ENCODE data around the gene F8.
A peak's percentile ranks its signal among the peaks of the same experiment; 100 is the strongest.
"Not testable (repeated sequence)": the region's sequence is repeated elsewhere in the genome, so short reads cannot be mapped to it uniquely, and the experiment has no call there.

The F8 gene

DNA sequence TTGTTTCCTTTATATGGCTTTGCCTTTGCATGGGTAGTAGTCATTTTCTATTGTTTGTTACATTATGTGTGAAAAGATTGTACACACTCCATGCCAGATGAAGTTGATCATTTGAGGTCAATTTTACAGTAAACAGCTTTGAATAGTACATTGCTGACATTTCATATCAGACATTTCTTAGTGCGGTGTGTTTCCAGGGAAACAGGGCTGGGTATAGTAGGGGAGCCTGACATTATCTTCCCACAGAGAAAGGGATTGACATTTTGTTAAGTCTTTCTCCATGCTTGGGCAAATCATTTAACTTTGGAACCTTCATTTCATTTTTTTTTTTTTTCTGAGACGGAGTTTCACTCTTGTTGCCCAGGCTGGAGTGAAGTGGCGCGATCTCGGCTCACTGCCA is 9.1 kb upstream of the F8 start:
- no peak for DNase-seq (ENCODE audit: low read depth in 2 of 2)

DNA sequence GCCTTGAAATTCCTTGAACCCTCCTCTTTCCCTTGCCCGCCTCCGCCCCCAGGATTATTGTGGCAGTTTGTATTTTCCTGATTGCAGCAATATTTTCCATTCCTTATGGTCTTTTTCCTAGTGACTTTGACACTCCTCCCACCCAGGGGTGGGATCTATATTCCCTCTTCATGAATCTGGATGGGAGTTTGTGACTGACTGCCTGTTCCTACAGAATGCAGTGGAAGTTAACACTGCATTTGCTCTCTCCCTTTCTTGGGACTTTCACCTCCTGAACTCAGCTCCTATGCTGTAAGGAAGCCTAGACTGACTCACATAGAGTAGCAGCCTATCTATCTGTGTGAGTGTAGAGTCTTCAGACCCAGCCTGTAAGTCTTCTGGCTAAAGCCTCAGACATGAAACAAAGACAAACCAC is 6.4 kb upstream of the F8 start:
- no peak for DNase-seq (ENCODE audit: low read depth in 2 of 2)

DNA sequence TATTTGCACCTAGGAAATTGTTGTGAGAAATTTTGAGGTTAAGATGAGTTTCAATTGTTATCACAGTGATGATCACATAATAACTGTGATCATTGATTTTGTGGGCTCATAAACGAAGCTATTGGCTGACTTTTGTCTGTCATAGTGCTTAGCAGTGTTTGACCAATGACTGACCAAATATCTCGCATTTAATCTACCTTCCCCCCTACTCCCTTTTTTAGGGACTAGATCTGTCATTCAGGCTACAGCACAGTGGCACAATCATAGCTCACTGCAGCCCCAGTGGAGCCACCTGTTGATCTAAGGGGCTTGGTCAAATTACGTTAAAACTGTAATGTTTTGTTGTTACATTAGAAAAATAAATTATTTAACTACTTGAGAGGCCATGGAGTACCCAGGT is 5.6 kb upstream of the F8 start:
- no peak for DNase-seq (ENCODE audit: low read depth in 2 of 2)

DNA sequence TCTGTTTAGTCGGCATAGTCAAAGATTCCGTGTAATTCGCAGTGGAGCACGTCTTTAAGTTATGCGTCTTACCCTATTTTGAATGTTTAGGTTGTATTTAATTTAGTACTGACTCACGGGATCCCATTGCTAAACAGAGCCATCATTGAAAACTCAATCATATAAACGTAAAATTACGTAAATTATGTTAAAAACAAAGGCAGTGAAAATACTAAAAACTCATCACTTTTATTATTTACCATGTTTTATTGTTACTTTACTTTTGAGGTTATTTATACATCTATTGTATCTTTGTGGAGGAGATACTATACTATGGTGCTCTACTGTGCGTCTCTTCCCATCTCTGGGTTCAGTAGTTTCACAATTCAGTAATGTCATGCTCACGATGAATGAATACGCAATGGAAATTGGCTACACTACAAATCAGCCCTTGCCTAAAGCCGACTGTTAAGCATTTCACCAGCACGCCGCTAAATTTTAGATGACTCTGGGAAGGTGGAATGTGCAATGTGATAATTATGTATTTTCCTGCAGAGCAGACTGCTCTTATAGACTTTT is 5.1 kb upstream of the F8 start:
- no peak for DNase-seq (ENCODE audit: low read depth in 2 of 2)

DNA sequence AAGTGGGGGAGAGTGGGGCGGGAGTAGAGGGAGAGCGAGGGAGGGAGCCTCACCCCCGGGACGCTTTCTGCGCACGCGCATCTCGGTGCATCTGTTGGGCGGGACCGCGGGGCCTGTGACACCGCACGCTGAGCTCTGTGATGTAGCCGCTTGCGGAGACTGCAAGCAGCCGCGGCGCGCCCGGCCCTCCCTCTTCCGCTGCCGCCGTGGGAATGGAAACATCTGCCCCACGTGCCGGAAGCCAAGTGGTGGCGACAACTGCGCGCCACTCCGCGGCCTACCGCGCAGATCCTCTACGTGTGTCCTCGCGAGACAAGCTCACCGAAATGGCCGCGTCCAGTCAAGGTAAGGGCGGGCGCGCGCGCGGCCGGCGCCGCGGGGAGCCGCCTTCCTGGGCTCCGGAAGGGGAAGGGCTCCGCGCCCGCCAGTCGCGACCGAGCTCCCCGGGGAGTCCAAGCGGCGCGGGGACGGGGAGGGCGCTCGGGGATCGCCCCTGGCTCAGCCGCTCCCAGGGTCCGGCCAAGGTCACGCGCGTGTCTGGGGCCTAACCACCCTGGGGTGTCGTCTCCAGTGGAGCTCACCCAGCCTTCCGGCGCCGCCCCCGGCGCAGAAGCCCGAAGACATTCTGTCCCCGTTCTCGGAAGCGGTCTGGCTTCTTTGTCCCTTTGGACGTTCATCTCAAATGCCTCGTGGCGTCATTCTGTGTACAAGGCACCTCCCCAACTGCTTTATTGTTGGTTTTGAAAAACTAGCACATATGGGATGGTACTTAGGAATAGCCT is 4.4 kb upstream of the F8 start, which contains the start of gene FUNDC2:
FUNDC2 (plus strand) TSS at position 118 of the 782 bp plus-strand sequence; CDS start at position 213, 95 bp downstream.
- DNase-seq (ENCODE audit: low read depth in 2 of 2), result peak; percentile 84 to 92

DNA sequence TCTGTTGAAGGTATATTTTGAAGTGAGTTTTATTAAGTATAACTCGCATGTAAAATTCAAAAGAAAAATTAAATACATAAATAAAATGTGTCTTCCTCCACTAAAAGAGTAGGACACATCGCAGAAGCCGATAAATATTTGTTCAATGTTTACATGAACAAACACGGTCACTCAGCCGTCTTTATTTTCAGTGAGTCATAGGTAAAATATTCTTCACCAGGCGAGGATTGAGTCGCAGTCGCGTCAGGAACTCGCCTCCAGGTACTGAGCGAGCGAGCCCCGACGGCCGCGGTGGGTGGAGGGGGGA is 3.9 kb upstream of the F8 start:
- DNase-seq (ENCODE audit: low read depth in 2 of 2), result no peak

DNA sequence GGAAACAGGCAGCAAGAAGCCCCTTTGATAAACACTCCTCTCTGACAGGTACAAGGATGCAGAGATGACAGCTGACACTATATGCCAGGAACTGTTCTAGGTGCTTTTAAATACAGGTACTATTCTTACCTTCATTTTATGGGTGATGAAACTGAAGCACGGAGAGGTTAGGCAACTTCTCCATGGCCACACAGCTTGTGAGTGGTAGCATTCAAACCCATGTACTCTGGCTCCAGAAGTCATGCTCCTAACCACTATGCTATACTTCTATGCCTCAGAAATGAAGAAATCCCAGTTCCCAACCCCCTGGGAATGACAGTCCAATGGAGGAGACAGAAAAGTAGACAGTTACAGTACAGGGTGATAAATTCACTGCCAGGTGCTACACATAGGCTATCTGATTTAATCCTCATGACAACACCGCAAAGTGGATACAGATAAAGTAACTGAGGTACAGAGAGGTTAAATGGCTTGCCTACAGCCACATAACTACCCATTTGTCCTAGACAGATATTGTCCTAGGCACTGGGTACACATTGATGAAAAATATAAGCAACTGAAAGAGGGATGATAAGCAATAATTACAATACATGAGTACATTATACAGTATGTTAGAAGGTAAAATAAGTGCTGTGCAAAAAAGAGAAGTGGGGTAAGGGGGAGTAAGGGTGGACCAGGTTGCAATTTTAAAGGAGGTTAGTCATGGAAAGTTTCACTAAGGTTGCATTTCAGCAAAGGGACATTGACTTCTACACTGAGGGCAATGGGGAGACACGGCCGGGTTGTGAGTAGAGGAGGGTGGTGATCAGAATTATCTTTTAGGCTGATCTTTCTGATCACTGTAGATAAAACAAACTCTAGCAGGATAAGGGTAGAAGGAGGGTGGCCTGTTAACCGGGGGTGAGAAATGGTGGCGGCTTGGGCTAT is 1.6 kb upstream of the F8 start:
- DNase-seq (ENCODE audit: low read depth in 2 of 2), result no peak

DNA sequence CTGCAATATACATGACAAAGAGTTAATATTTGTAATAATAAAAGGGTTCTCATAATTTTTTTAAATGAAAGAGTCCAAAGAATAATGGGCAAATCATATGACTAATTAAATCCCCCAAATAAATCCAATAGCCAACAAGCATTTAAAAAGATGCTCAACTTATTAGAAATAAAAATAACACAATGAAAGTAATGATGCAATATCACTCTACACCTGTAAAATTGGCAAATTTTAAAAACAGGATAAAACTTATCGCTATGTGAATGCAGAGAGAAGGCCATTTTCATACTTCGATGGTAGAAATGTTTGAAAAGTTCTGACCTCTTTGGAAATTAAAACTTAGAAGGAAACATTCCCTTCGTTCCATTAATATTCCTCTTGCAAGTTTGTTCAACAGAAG is 1.9 kb downstream of the F8 start:
- no peak for DNase-seq (ENCODE audit: low read depth in 2 of 2)

DNA sequence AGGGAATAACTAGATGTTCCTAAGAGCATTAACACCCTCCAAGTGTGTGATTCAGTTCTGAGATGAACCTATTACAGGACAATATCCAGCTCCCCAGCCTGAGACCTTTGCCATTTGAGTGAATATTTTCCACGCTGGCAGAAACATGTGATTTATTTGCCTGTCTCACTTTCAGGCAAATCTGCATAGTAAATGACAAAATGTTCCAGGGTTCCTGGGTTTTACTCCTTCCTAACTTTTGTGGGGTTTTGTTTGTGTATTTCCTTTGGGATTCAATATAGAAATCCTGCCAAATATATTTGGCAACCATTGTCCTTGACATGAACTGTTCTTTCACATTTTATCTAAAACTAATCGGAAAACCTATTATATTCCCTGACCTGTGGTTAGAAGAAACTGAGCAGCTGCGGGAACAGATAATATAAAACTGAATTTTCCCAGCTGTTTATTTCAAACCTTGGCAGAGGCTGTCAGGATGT is 12.5 kb downstream of the F8 start:
- DNase-seq (ENCODE audit: low read depth in 2 of 2), result no peak

DNA sequence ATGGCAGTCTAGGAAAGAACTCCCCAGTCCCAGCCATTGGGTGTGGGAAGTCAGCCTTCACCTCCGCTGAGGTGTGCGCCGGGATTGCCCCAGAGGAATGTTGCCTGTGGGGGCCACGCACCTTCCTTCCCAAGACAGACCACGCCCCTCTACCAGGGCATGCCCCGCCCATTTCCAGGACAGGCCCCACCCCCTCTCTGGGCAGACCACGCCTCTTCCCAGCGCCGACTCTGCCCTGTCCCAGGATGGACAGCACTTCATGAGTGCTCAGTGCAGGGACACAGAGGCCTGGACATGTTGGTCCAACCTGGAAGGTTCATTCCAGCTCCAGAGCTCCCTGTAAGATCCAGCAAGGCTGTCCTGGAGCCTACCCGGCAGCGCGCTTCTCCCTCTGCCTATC is 13.9 kb downstream of the F8 start:
- not testable (repeated sequence) for DNase-seq (ENCODE audit: low read depth in 2 of 2)

DNA sequence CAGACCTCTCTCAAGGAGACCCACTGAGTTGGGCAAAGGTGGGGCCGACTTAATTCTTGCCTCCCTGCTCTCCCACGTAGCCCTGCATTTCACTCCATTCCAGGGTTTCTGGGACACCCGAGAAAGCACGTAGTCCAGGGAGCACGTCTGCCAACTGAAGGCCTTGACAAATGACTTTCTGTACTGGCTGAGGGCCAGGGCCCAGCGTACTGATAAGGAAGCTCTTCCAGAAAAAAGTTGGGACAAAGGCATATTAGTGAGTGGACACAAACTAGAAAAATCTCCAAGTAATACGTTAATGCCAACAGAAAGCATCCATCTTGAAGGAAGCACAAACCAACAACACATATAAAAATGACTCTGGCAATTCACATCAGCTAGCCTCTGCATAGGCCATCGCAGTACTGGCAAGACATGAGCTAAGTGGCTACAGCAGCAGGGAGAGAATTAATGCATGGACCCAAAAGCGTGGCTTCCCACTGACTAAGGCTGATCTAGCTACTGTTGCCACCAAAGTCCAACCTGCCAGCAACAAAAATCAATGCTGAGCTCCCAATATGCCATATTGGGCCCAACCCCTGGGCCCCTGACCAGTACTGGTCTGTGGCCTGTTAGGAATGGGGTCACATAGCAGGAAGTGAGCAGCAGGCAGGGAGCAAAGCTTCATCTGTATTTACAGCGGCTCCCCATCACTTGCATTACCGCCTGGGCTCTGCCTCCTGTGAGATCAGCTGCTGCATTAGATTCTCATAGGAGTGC is 15.4 kb downstream of the F8 start:
- not testable (repeated sequence) for DNase-seq (ENCODE audit: low read depth in 2 of 2)

DNA sequence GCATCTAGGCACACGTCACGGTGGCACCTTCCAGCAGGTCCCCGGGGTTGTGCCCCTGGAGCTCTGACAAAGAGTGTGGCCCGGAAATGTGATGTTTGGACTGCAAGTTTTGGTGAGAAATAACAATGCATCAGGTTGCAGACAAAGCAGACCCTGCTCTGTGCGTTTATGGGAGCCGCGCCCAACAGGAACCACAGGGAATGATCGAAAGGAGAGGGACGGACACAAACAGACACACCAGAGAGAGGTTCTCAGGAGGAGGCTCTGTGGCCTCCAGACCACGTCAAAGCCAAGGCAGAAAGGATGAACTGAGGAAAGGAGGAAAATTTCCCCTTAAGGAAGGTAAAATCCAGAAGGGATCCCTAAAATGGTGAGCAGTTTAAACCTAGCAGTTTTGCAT is 16.1 kb downstream of the F8 start:
- not testable (repeated sequence) for DNase-seq (ENCODE audit: low read depth in 2 of 2)

DNA sequence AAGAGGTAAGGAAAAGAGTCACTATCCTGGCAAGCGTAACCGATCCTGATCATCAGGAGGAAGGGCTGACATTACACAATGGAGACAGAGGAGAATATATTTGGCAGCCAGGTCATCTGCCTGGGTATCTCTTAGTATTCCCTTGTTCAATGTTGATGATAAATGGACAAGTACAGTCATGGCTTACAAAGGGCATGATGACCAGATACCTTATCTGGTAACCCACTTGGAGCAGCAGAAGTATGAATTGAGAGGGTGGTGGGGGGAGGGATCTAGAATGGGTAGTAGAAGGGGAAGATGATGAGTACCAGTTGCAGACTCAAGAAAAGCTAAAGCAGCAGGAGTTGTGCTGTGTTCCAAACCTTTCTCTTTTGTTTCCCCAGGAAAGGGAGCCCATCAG is 17.3 kb downstream of the F8 start:
- no peak for DNase-seq (ENCODE audit: low read depth in 2 of 2)

DNA sequence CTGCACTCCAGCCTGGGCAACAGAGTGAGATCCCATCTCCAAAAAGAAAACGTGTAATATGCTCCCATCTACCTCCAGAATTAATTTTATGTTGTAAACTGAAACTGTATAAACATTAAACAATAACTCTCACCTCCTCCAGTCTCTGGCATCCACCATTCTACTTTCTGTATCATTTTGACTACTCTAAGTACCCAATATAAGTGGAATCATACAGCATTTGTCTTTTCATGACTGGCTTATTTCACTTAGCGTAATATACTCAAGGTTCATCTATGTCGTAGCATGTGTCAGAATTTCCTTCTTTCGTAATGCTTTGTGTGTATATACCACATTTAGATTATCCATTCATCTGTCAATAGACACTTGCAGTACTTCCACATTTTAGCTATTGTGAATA is 20.6 kb downstream of the F8 start:
- no peak for DNase-seq (ENCODE audit: low read depth in 2 of 2)

DNA sequence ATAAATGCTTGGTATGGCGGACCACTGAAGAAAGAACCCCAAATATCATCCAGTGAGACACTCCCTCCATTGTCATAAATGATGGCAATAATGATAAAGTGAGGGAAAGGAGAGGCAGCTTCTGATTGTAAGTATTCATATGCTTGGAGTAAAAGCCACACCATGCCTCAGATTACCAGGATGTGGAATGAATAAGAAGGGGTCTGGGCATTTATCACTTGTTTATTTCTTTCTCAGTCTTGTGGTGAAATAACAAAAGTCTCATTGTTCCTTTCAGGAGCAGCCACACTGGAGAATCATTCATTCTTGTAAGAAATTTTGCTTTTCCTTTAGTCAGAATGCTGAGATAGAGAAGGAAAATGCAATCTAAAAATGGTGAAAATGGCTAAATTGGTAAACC is 21.7 kb downstream of the F8 start:
- no peak for DNase-seq (ENCODE audit: low read depth in 2 of 2)

DNA sequence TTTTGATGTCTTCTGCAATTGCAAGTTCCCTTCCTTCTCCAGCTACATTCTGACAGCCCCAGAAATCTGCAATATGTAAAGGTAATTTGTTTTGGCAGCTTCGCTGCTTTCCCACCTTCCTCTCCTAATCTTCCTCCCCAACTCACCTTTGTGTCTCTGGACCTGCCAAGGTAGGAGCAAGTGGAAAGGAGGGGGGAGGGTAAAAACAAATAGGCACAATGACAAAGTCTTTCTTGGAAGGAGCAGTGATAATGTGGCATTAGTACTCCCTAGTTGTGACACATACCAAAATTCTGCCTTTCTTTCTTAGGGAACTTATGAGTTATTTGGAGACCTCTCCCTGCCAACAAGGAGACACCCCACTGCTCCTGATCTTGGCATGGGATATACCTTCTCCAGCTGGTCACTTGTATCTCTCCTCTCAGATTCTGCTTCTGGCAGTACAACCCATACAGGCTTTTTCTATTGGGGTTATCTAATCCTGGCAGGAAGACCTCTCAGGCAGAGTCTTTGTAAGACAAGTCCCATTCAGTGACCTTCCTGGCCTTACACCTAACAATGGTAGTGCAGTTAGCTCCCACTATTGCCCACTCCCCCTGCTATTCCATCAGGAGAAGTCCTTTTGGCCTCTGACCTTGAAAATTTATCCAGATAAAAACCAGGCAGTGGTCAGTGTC is 24.2 kb downstream of the F8 start:
- no peak for DNase-seq (ENCODE audit: low read depth in 2 of 2)

DNA sequence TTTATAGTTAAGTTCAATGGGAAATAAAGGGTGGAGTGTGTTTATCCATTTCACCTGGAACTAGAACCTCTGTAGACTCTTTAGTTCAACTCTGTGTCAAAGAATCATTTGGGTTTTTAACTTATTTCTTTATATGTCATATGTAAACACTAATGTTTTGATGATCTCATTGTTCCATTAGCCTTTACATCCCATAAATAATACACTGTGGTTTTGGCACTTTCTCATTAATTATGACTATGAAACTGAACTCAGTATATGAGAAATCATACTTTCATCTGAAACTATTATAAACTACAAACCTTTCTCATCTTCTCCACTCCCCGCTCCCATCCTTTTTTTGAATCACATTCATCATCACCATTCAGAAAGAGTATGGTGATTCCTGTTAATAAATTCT is 31.0 kb downstream of the F8 start:
- no peak for DNase-seq (ENCODE audit: low read depth in 2 of 2)

DNA sequence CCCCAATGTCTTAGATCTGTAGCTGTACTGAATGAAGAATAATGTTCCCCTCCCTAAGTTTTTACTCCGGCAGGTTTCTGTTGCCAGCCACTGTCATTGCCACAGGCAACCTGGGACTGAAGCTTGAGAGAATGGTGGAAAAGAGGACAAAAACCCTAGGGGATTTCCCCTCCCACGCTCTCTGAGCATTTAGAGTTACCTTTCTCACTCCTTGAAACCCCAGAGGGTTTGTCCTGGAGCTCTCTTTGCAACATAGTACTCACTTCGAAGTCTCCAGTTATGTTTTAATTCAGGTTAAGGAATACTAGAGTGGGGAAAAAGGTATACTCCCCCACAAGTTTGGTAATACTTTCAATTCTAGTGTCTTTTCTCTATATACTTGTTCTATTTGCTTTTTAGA is 31.5 kb downstream of the F8 start:
- no peak for DNase-seq (ENCODE audit: low read depth in 2 of 2)

DNA sequence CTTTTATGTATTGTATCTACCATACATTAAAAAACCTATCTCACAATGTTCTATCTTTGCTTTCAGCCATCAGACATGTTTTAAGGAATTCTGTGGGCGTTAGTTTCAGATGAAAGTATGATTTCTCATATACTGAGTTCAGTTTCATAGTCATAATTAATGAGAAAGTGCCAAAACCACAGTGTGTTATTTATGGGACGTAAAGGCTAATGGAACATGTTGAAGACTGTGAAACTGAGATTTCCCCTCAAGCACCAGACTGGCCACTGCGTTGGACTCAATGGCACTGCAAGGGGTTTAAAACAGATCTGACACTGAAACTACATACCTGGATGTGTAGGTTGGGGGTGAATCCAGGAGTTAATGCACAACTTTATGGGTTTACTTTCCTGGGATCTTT is 32.0 kb downstream of the F8 start:
- no peak for DNase-seq (ENCODE audit: low read depth in 2 of 2)

DNA sequence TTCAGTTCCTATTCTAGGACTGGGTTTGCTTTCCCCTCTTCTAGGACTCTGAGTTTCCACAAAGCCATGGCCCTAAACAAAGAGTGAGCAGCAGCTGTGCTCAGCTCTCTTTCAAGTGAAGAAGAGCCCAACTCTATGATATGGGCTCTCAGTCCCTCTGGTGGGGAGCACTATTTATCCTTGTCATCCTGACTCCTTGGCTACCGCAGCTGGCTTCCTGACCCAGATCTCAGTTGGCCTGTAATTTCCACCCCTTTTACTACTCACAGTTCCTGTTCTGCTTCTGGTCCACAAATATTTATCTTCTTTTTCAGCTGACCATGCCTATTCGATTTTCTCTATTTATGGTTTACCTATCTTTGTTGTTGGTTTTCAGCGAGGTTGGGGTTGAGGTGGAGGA is 33.8 kb downstream of the F8 start:
- no peak for DNase-seq (ENCODE audit: low read depth in 2 of 2)

DNA sequence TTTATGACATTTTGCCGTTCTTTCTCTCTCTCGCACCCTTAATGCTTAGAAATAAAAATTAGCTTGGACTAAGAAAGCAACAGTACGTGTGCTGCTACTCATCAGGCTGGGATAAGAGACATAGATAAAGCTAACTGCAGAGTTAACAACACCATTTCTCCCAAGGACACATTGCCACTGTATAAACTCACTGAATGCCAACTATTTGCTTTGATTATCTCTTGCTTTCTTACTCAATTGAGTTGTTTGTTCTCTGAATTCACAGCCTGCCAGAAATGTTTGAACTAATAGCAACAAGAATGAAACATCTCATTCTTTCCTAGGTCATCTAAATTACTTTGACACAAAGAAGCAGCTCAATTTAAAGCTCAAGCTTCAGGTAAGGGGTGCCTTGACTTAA is 34.6 kb downstream of the F8 start:
- DNase-seq (ENCODE audit: low read depth in 2 of 2), result no peak

All from activated CD8-positive, alpha-beta memory T cell treated with anti-CD3 and anti-CD28 coated beads for 4 hours (primary cell).